SK-N-MC (cell line): ENCODE data around the gene BPIFA1.

Source experiments
- EZH2 ChIP-seq: fragments of 200-600 bp; sonication (generic); IDR thresholded peaks from one replicate; pipeline ENCODE4 v1.6.1; 2017; ENCODE audit warnings: antibody characterized with exemption
- POLR2AphosphoS5 ChIP-seq: IDR thresholded peaks from 2 replicates; pipeline ENCODE4 v1.6.1; 2012; ENCODE audit warnings: mild to moderate bottlenecking, low read depth, low read length, borderline replicate concordance

DNA sequence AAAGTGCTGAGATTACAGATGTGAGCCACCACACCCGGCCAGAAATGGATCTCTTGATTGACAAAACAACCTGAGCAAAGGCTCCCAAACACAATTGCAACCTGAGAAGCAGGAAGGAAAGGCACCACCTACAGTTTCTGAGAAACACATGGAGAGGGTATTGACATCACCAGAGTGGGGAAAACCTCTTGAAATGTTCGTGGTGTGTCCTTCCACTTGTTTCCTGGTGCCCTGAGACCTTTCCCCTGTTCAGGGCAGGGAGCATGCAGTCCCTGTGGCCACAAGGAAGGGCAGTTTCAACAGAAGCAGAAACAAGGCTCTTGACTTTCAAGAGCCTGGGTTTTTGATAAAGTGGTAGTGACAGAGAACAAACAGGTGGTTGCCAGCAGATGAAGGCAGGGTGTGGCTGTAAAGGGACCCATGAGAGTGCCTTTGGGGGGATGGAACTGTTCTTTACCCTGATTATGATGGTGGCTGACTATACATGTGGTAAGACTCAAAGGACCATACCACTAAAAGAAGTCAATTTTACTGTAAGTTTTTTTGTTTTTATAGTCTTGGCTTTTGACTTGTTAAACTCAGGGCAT is 3.2 kb upstream of the BPIFA1 start:
- TF ChIP-seq EZH2 (no peak), POLR2AphosphoS5 (no peak)
